SK-MEL-5 (cell line): ENCODE data around the gene CACNA2D3. TPM values are rescaled to one million over a fixed set of nuclear protein-coding genes. Genes with fewer than 3 reads are reported as not detected.

Experiments used
- DNase-seq: peaks from one replicate; pipeline ENCODE4 v3.0.0-alpha.2; 2016; ENCODE audit warnings: low read depth, low spot score
- in situ Hi-C: cut with HindIII; loops from 2 replicates; pipeline ENCODE4 v1.10.0; 2016; ENCODE audit warnings: low sequenced_read_pairs, high pct_unique_total_duplicates, low pct_unique_long_range_greater_than_20kb
- total RNA-seq: library from RNA; depleted of rRNA; stranded (reverse); fragments of >200 nt; shearing (Covaris generic); gene quantifications from 2 replicates; pipeline ENCODE4 v1.2.3, GENCODE V29; 2014

CACNA2D3 gene
- total RNA-seq, 1 experiment from 2014 or later, result not detected

DNA sequence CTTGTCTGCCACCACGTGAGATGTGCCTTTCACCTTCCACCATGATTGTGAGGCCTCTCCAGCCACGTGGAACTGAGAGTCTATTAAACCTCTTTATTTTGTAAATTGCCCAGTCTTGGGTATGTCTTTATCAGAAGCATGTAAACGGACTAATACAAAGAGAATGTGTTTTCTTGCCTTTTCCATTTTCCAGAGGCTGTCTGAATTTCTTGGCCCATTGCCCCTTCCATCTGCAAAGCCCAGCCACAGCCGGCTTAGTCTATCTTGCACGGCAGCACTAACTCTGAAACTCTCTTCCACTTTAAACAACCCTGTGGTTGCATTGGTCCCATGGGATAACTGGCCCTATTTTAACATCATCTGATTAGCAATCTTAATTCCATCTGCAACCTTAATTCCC lies 590.2 kb downstream of the CACNA2D3 start:
- in situ Hi-C loops, result no loop called here
- DNase-seq, result no peak

DNA sequence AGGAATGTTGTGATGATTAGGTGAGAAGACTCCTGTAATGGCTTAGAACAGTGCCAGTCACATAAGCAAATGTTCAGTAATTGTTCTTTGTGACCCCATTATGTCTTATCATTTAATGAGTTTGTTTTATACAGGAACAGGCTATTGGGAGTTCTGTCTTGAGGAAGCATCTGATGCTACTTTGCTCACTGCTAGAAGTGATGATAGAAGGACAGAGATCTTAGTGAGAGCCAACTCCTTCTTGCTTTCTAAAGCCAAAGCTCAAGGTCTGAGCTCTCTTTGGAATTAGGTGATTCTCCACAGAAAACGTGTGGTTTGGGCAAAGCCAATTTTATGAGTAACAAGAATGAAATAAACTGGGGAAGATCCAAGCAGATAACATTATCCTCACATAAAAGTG lies 590.7 kb downstream of the CACNA2D3 start:
- no peak for DNase-seq
- in situ Hi-C loops, result no loop called here

DNA sequence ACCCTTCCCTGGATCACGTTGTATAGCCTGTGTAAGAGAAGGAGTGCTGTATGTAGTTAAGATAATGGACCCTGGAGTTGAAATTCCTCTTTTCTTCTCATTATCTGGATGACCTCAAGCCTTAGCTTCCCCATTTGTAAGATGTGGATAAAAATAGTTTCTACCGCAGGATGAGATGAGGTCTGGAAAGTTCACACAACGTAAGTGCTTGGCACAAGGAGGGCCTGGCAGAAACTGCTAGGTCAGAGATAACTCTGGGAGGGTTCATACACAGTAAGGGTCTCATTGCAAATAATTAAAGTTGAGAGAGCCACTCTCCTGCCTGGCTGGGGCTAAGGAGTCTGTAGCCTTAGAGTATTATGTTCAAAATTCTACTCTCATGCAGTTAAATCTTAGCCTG lies 591.1 kb downstream of the CACNA2D3 start:
- no peak for DNase-seq
- in situ Hi-C loops, result no loop called here

DNA sequence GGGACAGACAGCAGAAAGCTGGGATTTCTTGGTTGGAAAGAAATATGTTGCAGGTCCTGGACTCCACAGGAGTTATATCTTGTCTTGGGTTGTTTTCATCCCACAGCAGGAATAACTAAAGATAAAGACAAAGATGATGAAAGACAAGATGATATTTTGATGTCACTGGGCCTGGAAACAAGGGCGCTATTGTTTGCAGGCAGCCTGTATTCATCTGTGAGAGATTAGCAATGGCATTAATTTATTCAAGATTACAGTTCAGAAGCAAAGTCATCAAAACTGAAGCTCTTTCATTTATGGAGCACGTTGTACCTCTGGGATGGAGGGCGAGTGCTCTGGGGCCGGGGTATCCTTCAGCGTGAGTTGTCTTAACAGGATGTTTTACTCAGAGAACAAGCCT lies 591.7 kb downstream of the CACNA2D3 start:
- DNase-seq, result peak; percentile 19
- in situ Hi-C loops, result no loop called here

DNA sequence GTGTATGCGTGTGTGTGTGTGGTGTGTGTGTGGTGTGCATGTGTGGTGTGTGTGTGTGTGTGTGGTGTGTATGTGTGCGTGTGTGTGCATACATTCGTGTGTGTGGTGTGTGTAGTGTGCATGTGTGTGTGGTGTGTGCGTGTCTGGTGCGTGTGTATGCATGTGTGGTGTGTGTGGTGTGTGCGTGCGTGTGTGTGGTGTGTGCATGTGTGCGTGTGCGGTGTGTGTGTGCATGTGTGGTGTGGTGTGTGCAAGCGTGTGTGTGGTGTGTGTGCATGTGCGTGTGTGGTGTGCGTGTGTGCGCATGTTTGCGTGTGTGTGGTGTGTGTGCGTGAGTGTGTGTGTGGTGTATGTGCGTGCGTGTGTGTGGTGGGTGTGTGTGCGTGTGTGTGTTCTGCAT lies 595.2 kb downstream of the CACNA2D3 start:
- in situ Hi-C loops, result no loop called here
- DNase-seq, result no peak

DNA sequence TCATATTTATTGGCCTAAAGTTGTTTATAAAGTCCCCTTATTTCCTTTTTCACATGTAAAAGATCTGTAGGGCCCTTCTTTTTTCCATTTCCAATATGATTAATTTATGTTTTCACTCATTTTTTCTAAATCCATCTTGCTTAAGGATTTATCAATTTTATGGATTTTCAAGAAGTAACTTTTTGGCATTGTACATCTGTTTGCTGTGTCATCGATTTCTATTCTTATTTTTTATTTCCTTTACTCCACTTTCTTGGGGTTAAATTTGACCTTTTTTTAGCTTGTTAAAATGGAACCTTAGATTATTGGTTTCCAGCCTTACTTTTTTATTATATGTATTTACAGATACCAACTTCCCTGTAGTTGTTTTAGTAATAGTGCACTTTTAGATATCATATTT lies 597.6 kb downstream of the CACNA2D3 start:
- no peak for DNase-seq
- in situ Hi-C loops, result no loop called here

DNA sequence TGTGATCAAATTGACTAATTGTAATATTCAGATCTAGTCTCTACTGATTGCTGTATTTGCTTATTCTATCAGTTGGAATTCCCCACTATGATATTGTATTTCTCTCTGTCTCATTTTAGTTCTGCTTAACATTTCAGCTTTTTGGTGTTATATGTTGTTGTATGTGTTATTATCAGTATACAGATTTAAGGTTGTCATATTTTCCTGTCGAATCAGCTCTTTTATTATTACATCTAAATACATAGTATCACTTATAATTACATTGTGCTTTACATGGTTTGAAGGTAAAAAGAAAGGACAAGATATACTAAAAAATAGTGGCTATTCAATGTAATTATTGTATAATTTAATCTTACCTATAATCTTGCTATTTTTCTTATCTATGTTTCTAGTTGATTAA lies 598.3 kb downstream of the CACNA2D3 start:
- in situ Hi-C loops, result no loop called here
- DNase-seq, result no peak

DNA sequence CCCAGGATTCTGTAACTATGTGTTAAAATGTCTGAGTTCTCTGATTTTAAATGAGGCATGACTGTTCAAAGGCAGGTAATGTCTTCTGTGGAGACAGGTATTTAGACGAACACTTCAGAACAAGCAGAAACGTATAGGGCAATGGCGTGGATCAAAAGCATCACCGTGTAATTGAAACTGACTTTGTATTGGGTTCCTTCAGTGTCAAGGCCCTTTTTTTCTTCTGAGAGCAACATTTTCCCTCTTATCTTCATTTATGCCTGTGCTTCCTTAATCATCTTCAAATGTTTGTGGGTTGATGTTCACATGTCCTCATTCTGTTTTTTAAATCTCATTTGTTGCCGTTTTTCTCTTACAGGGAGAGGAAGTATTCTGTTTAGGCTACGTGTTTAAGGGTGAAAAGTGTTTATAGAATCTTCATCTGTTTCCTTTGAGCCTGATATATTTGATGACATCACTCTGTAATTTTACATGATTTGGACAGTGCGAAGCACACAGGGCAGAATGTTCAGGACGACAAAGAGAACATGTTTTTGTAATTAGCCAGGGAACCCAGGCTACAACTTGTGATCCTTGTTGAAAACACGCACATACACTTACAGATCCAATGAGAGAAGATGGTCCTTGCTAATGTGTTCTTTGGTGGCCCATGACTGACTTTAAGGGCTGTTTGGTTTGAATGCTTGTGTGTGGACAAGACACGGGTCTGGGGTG lies 609.5 kb downstream of the CACNA2D3 start:
- no peak for DNase-seq
- in situ Hi-C loops, result no loop called here

DNA sequence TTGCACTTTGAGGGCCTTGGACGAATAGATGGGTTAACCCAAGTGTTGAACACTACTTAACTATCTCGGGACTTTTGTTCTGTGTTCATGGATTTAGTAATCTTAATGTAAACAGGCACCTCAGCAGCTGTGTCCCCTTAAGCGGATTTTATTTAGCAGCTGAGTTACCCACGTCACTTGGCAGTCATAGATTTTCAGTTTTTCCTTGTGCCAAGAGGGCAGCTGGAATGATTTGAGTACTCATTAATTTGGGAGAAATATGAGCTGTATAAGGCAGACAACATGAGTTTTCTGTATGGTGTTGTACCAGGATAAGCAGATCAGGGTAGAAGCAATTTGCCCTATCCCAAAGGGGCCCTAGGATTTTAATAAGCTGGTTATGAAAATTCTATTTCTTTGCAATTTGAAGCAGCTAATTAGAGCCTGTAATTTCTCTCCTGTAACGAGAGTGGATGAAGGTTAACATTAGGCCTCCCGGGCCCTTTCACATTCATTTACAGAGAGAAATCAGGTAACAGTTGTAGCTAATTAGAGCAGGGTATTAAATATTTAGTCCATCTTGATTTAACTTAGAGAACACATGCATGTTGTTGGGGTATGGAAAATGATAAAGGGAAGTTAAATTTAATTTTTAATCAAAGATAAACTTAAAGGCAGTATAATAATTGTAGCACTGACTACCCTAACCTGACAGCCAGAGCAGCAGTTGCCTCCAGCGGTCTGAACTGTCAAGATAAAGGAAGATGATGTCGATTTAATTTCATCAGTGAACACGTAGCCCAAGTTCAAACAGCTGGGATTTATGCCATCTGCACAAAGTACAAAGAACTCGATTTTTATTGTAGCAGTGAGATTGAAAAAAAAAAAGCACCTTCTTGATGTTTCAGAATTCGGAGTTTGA lies 611.0 kb downstream of the CACNA2D3 start:
- no peak for DNase-seq
- in situ Hi-C loops, result no loop called here

DNA sequence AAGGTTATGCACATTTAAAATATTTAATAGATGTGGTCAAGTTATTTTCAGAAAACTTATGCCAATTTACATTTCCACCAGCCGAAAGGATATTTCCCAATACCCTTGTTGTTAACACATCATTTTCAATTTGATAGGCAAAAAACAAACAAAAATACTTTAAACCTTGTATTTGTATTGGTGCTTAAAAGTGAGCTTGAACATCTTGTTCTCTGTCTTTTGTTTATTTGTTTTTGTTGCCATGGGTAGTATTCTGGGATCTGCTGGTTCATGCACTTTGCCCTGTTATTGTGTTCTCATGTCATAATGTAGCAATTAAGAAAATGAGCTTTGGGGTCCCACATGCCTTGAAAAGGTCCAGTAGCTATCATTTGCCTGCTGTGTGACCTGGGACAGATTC lies 614.1 kb downstream of the CACNA2D3 start:
- no peak for DNase-seq

DNA sequence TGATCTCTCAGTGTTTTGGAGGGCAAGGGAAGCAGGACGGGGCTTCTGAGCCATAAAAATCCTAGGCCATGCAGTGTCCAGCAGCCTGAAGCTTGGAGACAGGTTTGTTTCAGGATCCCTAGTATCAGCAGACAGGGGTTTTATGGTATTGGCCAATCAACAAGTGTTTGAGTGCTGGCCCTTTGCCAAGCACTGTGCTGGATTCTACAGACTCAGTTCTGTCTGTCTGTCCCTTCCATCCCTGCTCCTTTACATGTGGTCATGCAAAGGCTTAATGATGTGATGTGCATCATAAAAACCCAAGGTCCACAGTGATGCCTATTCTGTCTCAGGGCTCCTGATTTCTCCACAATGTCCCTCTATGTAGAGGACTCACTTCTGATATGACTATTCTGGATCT lies 621.4 kb downstream of the CACNA2D3 start:
- no peak for DNase-seq
- in situ Hi-C loops, result no loop called here

More for the DNA sequence above, 614.1 kb downstream of the CACNA2D3 start:
- in situ Hi-C loops, result no loop called here

DNA sequence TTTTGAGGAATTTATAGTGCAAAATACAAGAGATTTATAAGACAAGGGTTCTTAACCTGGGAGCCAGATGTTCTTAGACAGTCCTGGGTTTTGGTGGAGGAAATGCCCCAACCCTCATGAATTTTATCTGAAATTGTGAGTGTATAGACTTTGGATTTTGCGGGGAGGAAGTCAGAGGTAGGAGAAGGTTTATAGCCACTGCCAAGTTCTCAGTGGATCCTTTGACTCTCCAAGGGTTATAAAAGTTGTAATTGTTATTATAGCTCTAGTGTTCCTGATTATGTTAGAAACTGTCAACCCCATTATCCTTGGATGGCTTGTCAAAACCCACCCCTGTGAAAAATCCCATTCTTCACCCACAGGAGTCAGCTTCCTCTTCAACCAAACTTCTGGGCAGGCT lies 621.9 kb downstream of the CACNA2D3 start:
- in situ Hi-C loops, result no loop called here
- DNase-seq, result no peak

DNA sequence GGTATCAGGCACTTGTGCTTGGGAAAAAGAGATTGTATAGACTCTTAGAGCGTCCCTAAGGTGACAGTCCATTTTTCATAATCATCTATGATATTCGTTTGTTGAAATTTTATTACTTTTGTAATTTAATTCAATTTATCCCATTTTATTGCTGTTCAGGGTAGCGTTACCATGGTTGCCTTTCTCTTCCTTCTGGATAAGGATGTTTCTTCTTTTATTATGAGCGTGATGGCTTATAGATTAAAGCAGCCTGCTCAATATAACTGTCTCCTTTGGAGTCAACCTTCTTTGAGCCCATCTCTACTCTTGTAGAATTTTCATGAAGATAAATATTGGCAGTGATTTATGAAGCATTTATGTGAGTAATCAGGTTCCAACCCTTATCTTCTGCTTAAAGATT lies 623.5 kb downstream of the CACNA2D3 start:
- in situ Hi-C loops, result no loop called here
- DNase-seq, result no peak

DNA sequence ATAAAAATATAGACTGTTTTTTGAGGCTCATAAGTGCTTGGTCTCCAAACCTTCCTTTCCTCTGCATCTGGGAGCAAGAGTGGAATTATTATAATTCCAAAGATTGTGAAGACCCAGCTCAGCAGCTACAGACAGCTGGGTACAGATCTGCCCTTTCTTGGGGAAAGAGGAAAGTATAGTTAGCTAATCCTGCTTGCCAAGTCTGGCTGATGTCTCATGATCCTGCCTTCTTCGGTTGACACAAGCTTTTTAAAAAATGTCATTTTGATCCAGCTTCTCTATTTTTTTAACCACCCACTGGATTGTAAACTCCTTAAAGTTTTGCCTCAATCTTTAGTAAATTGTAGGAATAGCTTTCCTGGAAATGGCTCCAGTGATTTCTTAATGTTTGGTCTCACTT lies 624.4 kb downstream of the CACNA2D3 start:
- no peak for DNase-seq
- in situ Hi-C loops, result no loop called here

DNA sequence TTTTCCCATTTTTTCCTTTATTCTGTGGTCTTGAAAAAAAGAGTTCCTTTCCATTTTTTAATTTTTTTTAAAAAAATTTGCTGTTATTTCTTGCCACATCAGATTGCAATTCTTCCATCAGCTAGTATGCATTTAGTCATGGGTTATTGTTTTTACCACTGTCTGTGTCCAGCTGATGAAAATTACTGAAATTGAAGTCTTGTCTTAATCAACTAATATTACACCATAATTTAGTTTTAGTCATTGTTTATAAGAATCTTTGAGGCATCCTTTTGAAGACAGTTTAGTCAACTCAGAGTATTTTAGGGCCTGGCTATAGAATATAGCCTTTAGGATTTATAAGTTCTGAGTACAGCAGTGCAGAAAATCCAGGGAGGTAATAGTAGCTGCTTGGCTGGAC lies 633.4 kb downstream of the CACNA2D3 start:
- in situ Hi-C loops, result no loop called here
- DNase-seq, result no peak

DNA sequence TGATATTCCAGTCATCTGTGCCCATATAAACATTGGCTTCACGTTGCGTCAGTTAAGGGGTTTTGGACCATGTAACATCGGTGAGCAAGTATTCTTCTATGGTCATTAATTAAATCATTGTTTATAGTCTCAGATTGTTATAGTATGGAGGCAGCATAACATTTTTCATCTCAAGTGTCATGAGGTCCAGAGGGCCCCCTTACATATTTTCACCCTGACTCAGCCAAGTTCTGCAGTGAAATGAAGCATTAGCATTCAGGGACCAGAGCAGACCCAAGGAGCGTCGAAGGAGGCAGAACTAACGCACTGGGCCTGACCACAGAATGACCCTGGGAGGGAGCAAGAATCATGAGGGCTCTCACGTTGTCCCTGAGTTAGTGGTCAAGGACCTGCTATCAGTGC lies 634.0 kb downstream of the CACNA2D3 start:
- in situ Hi-C loops, result no loop called here
- no peak for DNase-seq

DNA sequence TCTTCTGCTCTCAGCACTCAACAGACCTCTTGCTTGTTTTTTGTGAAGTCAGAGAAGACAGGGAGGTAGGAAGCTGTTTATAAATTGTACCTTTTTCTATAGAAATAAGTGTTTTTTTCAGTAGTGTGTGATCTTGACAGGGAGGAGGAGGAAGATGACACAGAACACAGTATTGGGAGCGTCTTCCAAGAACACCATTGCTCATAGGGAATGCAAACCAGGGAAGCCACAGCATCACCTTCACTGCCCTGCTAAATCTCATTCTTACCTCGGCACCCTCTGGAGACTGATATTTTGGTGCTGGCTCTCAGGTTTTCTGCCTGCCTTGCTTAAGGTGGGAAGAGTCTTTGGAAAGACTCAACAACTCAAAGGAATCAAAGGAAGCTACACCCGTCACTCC lies 636.1 kb downstream of the CACNA2D3 start:
- in situ Hi-C loops, result no loop called here
- DNase-seq, result no peak

DNA sequence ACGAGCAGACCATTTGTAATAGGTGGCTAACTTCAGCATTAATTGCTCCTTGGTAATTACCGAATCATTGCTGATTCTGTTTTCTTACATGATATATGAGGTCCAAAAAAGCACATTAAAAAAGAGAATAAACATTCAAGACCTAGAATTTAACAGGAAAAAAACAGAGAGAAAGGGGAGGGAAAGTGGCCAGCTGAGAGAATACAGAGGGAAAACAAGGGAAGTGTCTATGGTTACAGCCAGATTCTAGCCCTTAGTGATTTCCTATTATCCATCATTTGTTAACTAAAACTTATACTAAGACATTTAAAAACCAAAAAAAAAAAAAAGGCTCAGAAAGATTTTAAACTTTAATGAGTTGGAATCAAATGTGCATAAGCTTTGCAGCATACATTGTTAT lies 636.8 kb downstream of the CACNA2D3 start:
- DNase-seq, result no peak
- in situ Hi-C loops, result no loop called here

DNA sequence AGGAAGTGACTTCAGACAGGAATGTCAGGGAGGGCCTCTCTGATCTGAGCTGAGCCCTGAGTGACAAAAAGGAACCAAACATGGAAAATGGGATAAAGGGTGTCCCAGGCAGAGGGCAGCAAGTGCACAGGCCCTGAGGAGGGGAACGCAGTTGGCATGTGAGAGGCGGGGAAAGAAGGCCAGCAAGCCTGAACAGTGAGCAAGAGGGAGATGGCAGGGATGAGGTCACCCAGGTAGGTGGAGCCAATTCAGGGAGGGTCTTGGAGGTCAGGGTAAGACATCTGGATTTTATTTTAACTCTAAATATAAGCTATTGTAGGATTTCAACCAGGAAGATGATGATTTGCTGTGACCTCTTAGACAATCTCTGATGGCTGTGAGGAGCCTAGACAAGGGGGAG lies 637.8 kb downstream of the CACNA2D3 start:
- DNase-seq, result no peak
- in situ Hi-C loops, result no loop called here
